GM23248 (cell line): ENCODE results near the gene CCDC102B.

Experiments
- EZH2 ChIP-seq: fragments of 200-600 bp; sonication (generic); IDR thresholded peaks from 2 replicates; pipeline ENCODE4 v1.6.1; 2018; ENCODE audit warnings: antibody characterized with exemption, mild to moderate bottlenecking; ENCODE audit not compliant: insufficient read depth, poor library complexity, severe bottlenecking
- EZH2phosphoT487 ChIP-seq: fragments of 200-600 bp; sonication (generic); IDR thresholded peaks from 2 replicates; pipeline ENCODE4 v1.6.1; 2018; ENCODE audit warnings: antibody characterized with exemption, moderate library complexity, mild to moderate bottlenecking, low read depth; ENCODE audit not compliant: insufficient read depth

DNA sequence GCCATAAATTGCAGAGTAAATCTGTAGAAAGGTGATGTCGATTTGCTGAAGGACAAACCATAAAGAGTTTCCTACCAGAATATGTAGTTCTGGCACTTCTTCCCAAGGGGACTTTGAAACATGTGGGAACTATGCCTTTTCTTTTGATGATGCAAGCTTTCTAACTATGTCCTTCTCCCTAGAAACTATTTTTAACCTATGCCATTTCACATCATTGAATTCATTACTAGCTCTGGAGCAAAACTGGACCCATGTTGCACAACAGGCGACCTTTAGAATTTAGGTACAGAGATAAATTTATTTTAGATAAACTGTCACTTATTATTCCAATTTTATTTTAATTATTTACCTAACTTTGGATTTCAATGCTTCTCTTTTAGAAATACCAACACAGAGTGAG, 186.5 kb downstream of the CCDC102B start:
- TF ChIP-seq EZH2 (no peak), EZH2phosphoT487 (no peak)
